HG03196 (cell line): Measurements from ENCODE around the gene HOXC11.

ENCODE experiments used
- ATAC-seq: cut with Tn5 transposase; IDR thresholded peaks from one replicate; pipeline ENCODE4 v1.9.1; 2021; ENCODE audit not compliant: unreplicated experiment

The HOXC11 gene

DNA sequence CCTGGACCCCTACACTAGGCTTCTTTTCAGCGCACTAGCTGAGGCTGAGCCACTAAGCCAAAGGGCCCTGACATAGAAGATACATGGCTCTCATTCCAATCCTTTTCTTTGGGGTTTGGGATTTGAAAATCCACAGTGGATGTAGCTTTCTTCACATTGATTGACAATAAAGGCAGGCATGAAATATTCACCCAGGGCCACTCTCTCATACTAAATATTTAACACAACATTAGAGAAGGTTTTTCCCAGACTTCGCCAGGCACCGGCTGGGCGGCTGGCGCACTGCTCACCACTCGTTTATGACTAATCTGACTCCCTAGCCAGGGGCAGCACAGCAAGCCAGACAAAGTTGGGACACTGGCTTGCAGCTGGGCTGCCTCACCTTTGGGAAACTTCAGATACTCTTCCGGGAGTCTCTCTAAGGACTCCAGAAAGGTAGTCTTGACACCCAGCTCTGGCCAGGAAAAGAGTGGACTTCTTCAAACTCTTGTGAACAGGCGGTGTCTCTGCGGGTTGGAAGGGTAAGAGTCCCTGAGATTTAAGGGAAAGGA lies 699 bp upstream of the HOXC11 start:
- no peak for ATAC-seq

GRCh38 chr12:53973236-53974042 lies 513 bp downstream of the HOXC11 start:
- no peak for ATAC-seq

DNA sequence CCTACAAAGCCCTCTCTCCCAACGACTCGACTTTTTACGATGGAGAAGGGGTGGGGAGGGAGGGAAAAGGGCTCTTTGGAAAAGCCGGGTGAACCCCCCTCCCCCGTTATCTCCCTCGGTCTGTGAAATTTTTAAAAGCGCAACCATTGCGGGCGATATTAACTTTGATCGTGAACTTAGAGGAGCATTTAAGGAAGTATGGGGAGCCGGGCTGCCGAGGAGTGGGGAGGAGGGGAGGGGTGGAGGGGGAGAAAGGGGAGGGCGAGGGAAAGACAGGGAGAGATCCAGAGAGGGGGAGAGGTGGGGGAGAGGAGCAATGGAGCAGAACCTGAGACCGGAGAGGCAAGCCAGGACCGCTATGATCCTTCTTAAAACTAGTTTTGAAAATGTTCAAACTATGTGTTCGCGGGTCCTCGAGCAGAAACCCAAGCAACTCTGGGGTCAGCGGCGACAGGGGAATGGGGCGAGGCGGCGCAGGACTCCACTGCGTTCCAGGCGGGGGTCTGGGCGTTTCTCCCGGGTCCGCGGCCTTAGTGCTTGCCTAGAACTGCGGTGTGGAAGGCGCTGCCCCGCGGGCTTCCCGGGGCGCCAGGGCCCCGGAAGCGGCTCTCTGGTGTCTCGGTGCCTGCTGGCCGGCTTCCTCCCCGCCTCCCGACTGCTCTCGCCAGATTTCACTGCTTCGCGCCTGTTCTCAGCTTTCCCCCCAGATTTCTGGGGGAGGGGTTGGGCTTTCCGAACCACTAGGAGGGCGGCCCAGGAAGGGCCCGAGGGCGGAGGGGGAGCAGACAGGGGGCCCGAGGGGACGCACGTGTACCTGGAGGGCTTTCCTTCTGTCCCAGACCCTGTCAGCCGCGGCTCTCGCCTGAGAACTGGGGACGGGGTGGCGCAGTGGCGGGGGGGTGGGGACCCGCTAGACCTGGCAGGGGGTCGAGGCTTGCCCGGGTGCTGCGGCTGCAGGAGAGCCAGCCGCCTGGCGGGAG lies 1.4 kb downstream of the HOXC11 start, which contains the start of gene HOTAIR:
HOTAIR (minus strand) TSS at position 871 of the 980 bp plus-strand sequence.
- ATAC-seq = no peak

DNA sequence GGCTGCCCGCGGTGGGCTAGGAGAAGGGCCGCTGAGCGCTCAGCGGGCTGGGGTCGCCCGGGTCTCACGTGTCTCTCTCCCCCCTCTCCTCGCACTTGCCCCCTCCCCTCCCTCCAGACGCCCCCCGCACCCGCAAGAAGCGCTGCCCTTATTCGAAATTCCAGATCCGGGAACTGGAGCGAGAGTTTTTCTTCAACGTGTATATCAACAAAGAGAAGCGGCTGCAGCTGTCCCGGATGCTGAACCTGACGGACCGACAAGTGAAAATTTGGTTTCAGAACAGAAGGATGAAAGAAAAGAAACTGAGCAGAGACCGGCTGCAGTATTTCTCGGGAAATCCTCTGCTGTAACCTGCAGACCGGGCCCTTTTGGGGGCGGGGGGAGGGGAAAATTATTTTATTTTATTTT lies 2.1 kb downstream of the HOXC11 start:
- ATAC-seq = no peak

DNA sequence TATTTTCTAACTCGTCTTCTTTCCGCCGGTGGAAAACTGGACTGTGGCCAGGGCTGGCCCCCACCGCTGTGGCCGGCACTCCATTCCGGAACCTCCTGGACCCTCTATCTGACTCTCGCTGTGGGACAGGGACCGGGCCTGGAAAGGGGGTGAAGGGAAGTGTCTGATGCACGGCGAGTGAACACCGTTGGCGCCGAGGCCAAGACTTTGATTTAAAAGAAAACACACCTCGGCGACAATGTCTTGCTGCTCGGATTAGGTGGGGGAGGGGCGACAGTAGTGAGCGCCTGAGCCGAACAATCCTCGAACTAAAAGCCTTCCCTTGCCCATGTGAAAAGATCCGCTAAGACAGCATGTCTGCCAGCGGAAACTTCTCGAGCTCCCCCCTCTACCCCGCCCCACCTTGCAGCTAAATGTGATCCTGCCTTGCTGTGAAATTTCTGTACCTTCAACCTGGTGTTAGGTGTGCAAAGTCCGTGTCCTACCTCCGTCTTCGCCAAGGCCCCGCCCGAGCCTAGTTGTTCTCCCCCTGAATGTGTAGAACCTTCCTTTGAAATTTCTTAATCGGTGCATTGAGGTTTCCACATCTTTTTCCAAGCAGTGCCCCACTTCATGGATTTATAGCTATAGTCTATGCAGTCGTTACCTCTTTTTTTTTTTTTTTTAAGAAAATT lies 2.7 kb downstream of the HOXC11 start:
- ATAC-seq = no peak

GRCh38 chr12:53976172-53976822 lies 3.4 kb downstream of the HOXC11 start:
- no peak for ATAC-seq

DNA sequence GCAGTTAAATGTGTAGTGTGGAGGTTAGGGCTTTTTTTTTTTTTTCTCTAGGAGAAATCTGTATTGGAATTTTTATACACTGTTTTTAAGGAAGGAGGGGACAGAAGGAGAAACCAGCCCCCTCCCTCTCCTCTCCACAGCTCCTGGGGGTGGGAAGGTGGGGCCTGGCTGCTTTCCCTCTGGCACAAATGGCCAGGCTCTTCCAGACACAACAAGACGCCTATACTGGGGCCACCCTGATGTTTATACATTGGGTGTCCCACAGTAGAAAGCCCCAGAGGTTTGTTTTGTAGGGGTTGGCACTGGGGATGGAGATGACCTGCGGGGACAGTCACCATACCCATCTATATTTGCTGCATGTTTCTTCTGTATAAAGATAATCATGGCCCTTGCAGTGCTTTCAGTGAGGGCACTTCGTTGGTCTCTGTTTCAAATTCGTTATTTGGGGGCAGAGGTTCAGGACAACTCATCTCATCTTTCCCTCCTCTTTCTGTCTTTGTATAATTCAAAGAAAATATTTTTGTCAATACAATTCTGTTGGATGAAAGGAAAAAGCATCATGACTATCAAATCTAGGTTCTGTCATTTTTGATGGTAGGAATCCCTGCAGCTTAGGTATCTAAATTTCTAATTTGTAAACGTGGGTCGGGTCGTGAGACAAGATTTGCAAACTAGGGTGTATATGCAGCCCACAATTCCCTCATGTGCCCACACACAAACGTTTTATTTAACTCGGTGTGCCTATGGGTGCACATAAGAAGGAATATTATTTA lies 4.1 kb downstream of the HOXC11 start:
- ATAC-seq = no peak

DNA sequence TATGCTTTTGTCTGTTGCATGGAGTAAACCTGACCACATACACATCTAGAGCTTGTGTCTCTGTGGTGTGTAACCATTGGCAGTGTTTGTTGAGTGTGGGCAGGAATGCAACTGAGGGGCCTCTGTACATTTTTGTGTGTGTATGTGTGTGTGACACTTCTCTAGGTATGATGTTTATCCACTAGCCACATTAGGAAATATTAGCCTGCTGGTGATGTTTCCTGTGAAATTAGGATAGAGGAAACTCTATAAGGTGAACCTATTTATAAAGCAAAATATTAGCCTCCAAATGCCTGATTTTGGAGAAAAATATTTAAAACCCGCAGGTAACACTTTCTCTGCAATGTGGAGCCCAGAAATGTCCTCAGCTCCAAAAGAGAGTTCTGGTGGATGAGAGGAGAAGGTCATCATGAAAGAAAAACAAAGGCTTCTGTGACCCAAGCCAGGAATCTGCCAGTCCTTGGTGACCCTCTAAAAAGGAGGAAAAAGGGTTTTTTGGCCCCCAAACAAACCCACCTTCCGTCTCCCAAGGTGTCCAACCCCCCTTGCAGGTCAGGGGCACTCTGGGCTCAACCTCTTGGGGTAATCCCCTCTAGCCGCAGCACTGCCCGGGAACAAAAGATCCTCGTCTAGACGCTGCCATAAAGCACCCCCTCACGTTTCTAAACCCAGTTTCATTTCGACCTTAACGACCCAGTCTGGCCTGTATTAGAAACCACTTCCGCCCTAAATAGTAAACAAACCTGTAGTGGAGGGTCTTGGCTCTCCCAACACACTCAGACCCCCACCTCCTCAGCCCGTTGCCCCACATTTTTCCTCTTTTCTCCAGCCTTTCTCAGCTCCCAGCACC lies 4.9 kb downstream of the HOXC11 start:
- ATAC-seq = no peak

DNA sequence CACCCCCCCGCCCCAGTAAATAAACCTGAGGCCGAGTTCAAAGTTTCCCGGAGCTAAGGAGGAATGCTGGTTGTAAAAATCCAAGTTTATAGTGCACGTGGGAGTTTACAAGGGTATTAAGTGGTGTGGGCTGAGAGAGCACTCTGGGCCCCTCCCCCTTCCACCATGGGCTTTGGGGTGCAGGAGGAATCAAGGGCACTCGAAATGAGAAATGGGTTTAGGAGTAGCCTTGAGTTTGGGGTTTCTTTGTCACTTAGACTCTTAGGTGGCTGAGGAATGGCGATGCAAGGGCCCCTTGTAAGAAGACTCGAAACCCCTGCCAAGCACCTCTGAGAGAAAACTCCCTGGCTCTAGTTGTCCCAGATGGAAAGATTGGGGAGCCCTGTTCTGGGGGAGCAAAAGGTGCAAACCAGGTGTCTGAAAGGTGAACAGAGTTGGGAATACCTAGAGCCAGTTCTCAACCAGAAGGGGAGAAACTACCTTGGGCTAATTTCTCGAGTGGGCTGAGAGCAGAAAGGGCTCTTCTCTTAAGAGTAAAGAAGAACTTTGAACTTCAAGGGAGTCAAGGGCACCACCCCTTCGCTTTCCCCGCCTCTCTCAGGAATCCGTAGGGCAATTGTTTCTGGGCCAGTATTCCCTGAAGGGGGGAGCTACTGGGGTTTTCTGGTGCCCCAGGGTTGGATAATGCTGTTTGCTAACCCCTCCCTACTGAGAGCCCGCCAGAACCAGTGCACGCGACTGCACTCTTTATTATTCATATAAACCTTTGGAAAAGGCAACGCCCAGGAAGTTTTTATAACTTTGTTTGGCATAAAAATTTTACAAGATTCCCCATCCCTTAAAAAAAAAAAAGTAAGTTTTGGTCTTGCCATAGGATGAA lies 5.8 kb downstream of the HOXC11 start:
- ATAC-seq = no peak

DNA sequence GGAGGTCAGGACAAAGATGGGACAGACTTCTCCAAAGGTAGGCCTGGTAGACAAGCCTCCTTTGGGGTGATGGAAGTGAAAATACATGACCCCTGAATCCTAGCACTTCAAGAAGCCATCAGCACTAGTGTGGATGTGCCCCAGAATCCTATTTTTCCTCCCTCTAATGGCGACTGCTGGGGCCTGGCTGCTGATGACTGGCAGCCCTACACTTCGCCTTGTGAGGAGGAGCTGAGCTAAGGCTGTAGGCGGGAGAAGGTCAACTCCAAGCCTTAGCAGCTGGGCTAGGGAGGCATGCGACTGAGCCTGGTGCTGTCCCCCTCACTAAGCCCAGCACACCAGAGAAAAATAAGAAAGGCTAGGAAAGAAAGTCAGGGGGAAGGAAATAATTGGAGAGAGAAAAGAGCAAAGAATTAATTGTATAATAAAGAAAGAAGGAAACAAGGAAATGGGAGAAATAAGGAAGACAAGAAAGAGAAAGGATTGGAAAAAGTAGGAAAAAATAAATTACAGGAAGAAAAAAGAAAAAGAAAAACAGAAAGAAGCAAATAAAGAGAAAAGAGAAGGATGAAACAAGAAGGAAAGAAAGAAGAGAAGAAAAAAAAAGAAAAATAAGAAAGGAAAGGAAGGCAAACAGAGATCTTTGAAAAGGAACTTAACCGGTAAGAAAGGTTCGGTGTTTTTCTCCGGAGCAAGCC lies 7.3 kb downstream of the HOXC11 start:
- no peak for ATAC-seq

DNA sequence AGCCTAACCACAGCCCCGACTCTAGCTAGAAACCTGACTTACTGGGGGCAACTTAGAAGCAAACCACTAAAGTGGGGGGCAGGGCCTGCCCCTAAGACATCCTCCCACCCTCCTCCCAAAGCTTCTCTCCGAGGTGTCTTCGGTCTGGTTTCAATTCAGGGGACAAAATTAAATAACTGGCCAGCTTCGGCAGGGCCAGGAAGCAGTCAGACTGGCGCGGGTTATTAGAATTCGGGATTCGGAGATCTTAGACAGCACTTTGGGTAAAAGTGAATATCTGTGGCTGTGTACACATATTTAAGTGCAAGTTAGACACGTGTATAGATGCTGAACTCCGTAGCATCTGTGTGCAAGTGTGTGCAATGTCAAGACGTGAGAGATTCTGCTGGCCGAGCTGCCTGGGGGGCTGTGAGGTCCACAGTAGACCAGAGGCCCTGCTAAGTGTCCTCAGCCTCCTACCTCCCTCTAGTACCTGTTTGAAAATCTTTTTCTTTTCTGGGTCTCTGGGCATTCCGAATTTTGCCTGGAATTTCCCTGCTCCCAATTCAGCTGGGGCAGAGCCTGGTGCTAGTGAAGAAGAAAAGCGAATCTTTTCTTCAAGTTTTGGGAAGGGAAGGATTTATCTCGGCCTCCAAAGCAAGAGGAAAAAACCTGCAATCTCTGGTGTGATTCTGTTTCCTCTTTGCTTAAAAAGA lies 8.0 kb downstream of the HOXC11 start:
- no peak for ATAC-seq

- ATAC-seq = no peak
Observed at GRCh38 chr12:53981634-53982565, 9.0 kb downstream of the HOXC11 start.

DNA sequence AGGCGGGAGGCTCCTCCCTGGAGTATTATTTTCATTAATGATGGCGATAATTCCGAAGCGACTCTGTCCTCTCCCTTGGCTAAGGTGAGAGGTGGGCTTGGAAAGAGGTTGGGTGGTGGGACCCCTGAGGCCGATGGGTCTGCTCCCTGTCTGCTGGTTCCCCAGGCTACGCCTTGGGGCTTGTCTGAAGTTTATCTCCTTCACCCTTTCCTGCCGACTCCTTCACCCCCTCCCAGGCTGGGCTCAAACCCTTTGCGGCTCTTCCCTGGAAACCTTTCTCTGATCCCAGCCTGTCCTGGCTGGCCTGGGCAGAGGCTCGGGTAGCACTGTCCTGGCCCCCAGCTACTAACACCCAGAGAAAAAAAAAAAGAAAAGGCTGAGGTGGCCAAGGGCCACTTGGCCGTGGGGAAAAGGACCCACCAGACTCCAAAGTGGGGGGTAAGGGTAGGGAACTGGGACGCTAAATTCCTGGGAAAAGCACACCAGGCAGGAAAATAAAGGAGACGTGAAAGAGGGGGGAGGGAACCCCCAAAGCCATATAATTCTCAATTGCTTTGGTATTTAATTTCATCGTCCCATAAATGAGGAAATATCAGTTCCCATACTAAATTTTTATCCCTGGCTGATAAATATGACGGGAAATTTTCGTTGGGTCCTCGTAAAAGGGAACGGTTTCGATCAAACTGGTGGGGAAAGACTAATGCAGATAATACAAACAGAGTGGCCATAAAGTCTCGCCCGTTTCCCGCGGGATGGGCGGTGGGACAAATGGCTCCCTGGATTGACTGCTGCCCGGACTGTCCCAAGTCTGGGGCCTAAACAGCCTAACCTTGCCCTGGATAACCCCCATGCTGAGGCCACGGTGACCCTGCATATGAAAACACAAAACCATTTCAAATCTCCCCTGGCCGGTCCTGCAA lies 10.0 kb downstream of the HOXC11 start:
- ATAC-seq = no peak

DNA sequence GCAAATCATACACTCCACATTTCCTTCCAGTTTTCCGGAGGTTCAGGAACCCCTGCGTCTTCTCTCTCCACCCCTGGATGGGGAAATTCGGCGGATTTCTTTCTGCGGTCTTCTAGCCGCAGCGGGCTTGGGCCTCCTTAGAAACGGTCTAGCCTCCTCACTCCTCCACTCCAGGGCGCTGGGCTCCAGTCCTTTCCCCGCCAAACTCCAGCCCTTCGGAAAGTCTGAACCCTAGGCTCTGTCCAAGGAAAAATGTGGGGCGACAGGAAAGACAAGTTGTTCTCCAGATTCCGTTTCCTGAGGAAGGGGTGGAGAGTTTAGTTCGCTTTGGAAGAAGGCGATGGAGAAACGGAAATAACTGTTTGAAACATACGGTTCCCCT lies 10.6 kb downstream of the HOXC11 start:
- no peak for ATAC-seq
